ENCODE results near the gene SCAMP5.

Gene SCAMP5

DNA sequence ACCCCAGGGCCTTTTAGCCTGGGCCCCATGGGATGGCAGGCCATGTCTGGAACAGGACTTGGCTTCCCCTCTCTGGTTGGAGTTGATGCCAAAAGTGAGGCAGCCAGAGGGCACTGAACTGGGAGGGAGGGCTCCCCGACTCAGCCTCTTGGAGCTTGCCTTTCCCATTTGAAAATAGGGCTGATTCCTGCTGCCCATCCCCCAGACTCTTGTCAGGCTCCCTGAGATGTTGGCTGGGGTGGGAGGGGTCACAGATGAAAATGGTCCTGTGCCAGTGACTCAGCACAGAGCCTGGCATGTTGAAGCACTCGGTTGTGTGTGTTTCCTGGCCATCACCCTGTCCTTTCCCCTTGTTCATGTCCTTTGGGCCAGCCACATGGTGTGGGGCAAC, 34.7 kb downstream of the SCAMP5 start:
- H3K4me3 ChIP-seq (ENCODE audit: low read depth, low read length): no peak overlapping the region
- in situ Hi-C loops (cut with HindIII; ENCODE audit: low sequenced_read_pairs): no loop called here
- TF ChIP-seq, protein P1, sequence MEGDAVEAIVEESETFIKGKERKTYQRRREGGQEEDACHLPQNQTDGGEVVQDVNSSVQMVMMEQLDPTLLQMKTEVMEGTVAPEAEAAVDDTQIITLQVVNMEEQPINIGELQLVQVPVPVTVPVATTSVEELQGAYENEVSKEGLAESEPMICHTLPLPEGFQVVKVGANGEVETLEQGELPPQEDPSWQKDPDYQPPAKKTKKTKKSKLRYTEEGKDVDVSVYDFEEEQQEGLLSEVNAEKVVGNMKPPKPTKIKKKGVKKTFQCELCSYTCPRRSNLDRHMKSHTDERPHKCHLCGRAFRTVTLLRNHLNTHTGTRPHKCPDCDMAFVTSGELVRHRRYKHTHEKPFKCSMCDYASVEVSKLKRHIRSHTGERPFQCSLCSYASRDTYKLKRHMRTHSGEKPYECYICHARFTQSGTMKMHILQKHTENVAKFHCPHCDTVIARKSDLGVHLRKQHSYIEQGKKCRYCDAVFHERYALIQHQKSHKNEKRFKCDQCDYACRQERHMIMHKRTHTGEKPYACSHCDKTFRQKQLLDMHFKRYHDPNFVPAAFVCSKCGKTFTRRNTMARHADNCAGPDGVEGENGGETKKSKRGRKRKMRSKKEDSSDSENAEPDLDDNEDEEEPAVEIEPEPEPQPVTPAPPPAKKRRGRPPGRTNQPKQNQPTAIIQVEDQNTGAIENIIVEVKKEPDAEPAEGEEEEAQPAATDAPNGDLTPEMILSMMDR (IDR thresholded peaks at IDR 0.05; ENCODE audit: low read depth, low read length): no peak
- no peak for DNase-seq (ENCODE audit: low read depth, low spot score)

GRCh38 chr15:75030424-75030823, 35.1 kb downstream of the SCAMP5 start:
- H3K4me3 ChIP-seq (ENCODE audit: low read depth, low read length): no peak overlapping the region
- TF ChIP-seq, protein P1 (IDR thresholded peaks at IDR 0.05; ENCODE audit: low read depth, low read length): peak; percentile 2
- in situ Hi-C loops (cut with HindIII; ENCODE audit: low sequenced_read_pairs): no loop called here
- DNase-seq (ENCODE audit: low read depth, low spot score): no peak

DNA sequence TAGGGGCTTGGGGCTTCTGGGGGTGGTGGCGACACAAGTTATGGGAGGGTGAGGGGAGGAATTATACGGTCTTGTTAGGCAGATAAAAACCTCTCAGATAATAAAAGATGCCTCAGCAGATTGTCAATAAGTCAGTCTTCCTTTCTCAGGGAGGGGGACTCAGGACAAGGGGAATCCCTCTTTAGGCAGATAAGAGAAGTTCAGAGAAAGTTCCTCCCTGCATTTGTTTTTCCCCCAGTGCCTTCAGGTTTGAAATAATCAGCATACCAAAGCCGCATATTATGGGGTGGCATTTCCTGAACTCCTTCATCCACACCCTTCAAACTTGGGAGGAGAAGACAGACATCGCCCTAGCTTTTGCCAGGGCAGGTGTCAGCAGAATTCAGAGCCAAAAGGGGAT, 36.5 kb downstream of the SCAMP5 start:
- TF ChIP-seq, protein P1 (IDR thresholded peaks at IDR 0.05; ENCODE audit: low read depth, low read length): no peak
- in situ Hi-C loops (cut with HindIII; ENCODE audit: low sequenced_read_pairs): no loop called here

GRCh38 chr15:75032395-75032794, 37.0 kb downstream of the SCAMP5 start:
- no peak overlapping the region for H3K4me3 ChIP-seq (ENCODE audit: low read depth, low read length)
- TF ChIP-seq, protein P1 (IDR thresholded peaks at IDR 0.05; ENCODE audit: low read depth, low read length): no peak
- DNase-seq (ENCODE audit: low read depth, low spot score): no peak
- in situ Hi-C loops (cut with HindIII; ENCODE audit: low sequenced_read_pairs): no loop called here

More for the DNA sequence above, 36.5 kb downstream of the SCAMP5 start:
- no peak for DNase-seq (ENCODE audit: low read depth, low spot score)
- no peak overlapping the region for H3K4me3 ChIP-seq (ENCODE audit: low read depth, low read length)

- H3K4me3 ChIP-seq (ENCODE audit: low read depth, low read length): no peak overlapping the region
- in situ Hi-C loops (cut with HindIII; ENCODE audit: low sequenced_read_pairs): no loop called here
- DNase-seq (ENCODE audit: low read depth, low spot score): no peak
- TF ChIP-seq, protein P1 (IDR thresholded peaks at IDR 0.05; ENCODE audit: low read depth, low read length): no peak
Observed at GRCh38 chr15:75033809-75034208, 38.4 kb downstream of the SCAMP5 start.

GRCh38 chr15:75034615-75035014, 39.3 kb downstream of the SCAMP5 start:
- TF ChIP-seq, protein P1 (IDR thresholded peaks at IDR 0.05; ENCODE audit: low read depth, low read length): no peak
- no peak overlapping the region for H3K4me3 ChIP-seq (ENCODE audit: low read depth, low read length)
- in situ Hi-C loops (cut with HindIII; ENCODE audit: low sequenced_read_pairs): no loop called here
- DNase-seq (ENCODE audit: low read depth, low spot score): no peak

- H3K4me3 ChIP-seq (ENCODE audit: low read depth, low read length): no peak overlapping the region
- DNase-seq (ENCODE audit: low read depth, low spot score): no peak
- TF ChIP-seq, protein P1 (IDR thresholded peaks at IDR 0.05; ENCODE audit: low read depth, low read length): no peak
- in situ Hi-C loops (cut with HindIII; ENCODE audit: low sequenced_read_pairs): no loop called here
Observed at GRCh38 chr15:75036212-75036616, 40.9 kb downstream of the SCAMP5 start.
